GM23338 (cell line): ENCODE results near the gene FMNL1. TPM values are rescaled to one million over a fixed set of nuclear protein-coding genes. Genes with fewer than 3 reads are reported as not detected.
A peak's percentile ranks its signal among the peaks of the same experiment; 100 is the strongest.

ENCODE experiments used
- ATAC-seq: fragments of 200-7000 bp; cut with Tn5 transposase; 3 replicates; pipeline ENCODE4 v1.9.1; 2020
- DNase-seq: peaks from one replicate; pipeline ENCODE4 v3.0.0-alpha.2; 2015; ENCODE audit warnings: low spot score
- H2AFZ ChIP-seq: fragments of 200-600 bp; sonication (generic); 2 replicates; pipeline ENCODE4 v1.8.0; 2016; ENCODE audit warnings: antibody characterized with exemption, mild to moderate bottlenecking, moderate library complexity
- H3F3A ChIP-seq: fragments of 200-600 bp; sonication (generic); replicated peaks from 2 replicates; pipeline ENCODE4 v1.8.0; 2017; ENCODE audit warnings: antibody characterized with exemption, mixed run types, low read depth
- H3K27ac ChIP-seq: fragments of 200-600 bp; sonication (generic); 2 replicates; pipeline ENCODE4 v1.6.1; 2016; ENCODE audit warnings: low read depth
- H3K27me3 ChIP-seq: fragments of 200-600 bp; sonication (generic); 2 replicates; pipeline ENCODE4 v1.8.0; 2016; ENCODE audit warnings: mild to moderate bottlenecking, mixed run types, moderate library complexity; ENCODE audit not compliant: insufficient read depth
- H3K36me3 ChIP-seq: fragments of 200-600 bp; sonication (generic); 2 replicates; pipeline ENCODE4 v1.8.0; 2016; ENCODE audit warnings: mild to moderate bottlenecking; ENCODE audit not compliant: insufficient read depth
- H3K4me1 ChIP-seq: fragments of 200-600 bp; sonication (generic); 2 replicates; pipeline ENCODE4 v1.8.0; 2016; ENCODE audit warnings: mild to moderate bottlenecking, moderate library complexity; ENCODE audit not compliant: insufficient read depth
- H3K4me2 ChIP-seq: fragments of 200-600 bp; sonication (generic); 2 replicates; pipeline ENCODE4 v1.7.1; 2017; ENCODE audit warnings: mixed run types
- H3K4me3 ChIP-seq: fragments of 200-600 bp; sonication (generic); 2 replicates; pipeline ENCODE4 v1.6.1; 2016; ENCODE audit warnings: mixed run types
- H3K79me2 ChIP-seq: fragments of 200-600 bp; sonication (generic); replicated peaks from 2 replicates; pipeline ENCODE4 v1.8.0; 2017; ENCODE audit warnings: mild to moderate bottlenecking; ENCODE audit not compliant: insufficient read depth
- H3K9me2 ChIP-seq: fragments of 200-600 bp; sonication (generic); 2 replicates; pipeline ENCODE4 v1.8.0; 2017; ENCODE audit not compliant: insufficient read depth
- H4K20me1 ChIP-seq: fragments of 200-600 bp; sonication (generic); replicated peaks from 2 replicates; pipeline ENCODE4 v1.8.0; 2017; ENCODE audit warnings: mild to moderate bottlenecking; ENCODE audit not compliant: insufficient read depth
- H3K27ac Mint-ChIP-seq: 2 replicates; pipeline ENCODE4 v1.8.0; 2020; ENCODE audit warnings: inconsistent platforms, mild to moderate bottlenecking, moderate library complexity, mixed read lengths
- H3K27me3 Mint-ChIP-seq: 3 replicates; pipeline ENCODE4 v1.8.0; 2022; ENCODE audit warnings: low read depth, mild to moderate bottlenecking, moderate library complexity, mixed read lengths, inconsistent platforms; ENCODE audit not compliant: insufficient read depth, poor library complexity
- H3K36me3 Mint-ChIP-seq: 3 replicates; pipeline ENCODE4 v1.8.0; 2021; ENCODE audit warnings: low read depth, mild to moderate bottlenecking, inconsistent platforms, moderate library complexity, mixed read lengths
- H3K4me1 Mint-ChIP-seq: 3 replicates; pipeline ENCODE4 v1.8.0; 2020; ENCODE audit warnings: mild to moderate bottlenecking, inconsistent platforms, mixed read lengths
- H3K4me3 Mint-ChIP-seq: 3 replicates; pipeline ENCODE4 v1.8.0; 2021; ENCODE audit warnings: moderate library complexity, mild to moderate bottlenecking, inconsistent platforms, mixed read lengths
- H3K9me3 Mint-ChIP-seq: 3 replicates; pipeline ENCODE4 v1.8.0; 2020; ENCODE audit warnings: moderate library complexity, mild to moderate bottlenecking, inconsistent platforms, mixed read lengths
- CREB1 ChIP-seq: fragments of 250-450 bp; sonication (Bioruptor Pico); IDR thresholded peaks from 2 replicates; pipeline ENCODE4 v1.5.0; 2020; ENCODE audit warnings: low read depth, mild to moderate bottlenecking, moderate library complexity
- EZH2phosphoT487 ChIP-seq: fragments of 200-600 bp; sonication (generic); IDR thresholded peaks from one replicate; pipeline ENCODE4 v1.8.1; 2018; ENCODE audit warnings: antibody characterized with exemption; ENCODE audit not compliant: unreplicated experiment
- JUNB ChIP-seq: IDR thresholded peaks from one replicate; pipeline ENCODE4 v1.6.1; 2016; ENCODE audit warnings: antibody characterized with exemption; ENCODE audit not compliant: unreplicated experiment
- NANOG ChIP-seq: IDR thresholded peaks from 2 replicates; pipeline ENCODE4 v1.6.1; 2016; ENCODE audit warnings: antibody characterized with exemption, borderline replicate concordance
- ZNF114 ChIP-seq: fragments of 250-450 bp; sonication (Bioruptor Pico); IDR thresholded peaks from 2 replicates; pipeline ENCODE4 v1.5.0; 2020; ENCODE audit warnings: mild to moderate bottlenecking, moderate library complexity
- polyA plus RNA-seq: library from polyadenylated mRNA; unstranded; fragments of >200 nt; fragmentation: Nextera tagmentation; extraction: Ambion mirVana; gene quantifications from 2 replicates; pipeline ENCODE4 v1.2.1, GENCODE V29; 2016
- total RNA-seq: library from RNA; depleted of rRNA; stranded (reverse); fragments of >200 nt; shearing (Covaris generic); gene quantifications from 2 replicates; pipeline ENCODE4 v1.2.3, GENCODE V29; 2014
- TF ChIP-seq, protein P1 (sequence below): IDR thresholded peaks from 2 replicates; pipeline ENCODE4 v1.6.1; 2016; ENCODE audit warnings: antibody characterized with exemption
- TF ChIP-seq, protein P2 (sequence below): IDR thresholded peaks from one replicate; pipeline ENCODE4 v1.6.1; 2018; ENCODE audit warnings: antibody characterized with exemption; ENCODE audit not compliant: unreplicated experiment
- TF ChIP-seq, protein P3 (sequence below), 2 experiments: fragments of 200-600 bp in 1 of 2; sonication (generic) in 1 of 2; conservative IDR thresholded peaks; 2 replicates each; pipeline versions ENCODE4 v1.5.1 to v1.6.1; 2016 to 2017; ENCODE audit warnings: antibody characterized with exemption in 2 of 2, low read depth in 2 of 2, mild to moderate bottlenecking in 2 of 2, moderate library complexity in 1 of 2

The FMNL1 gene
- total and polyA plus RNA-seq, 2 experiments from 2014 or later = 6.6 to 9.3 TPM

DNA sequence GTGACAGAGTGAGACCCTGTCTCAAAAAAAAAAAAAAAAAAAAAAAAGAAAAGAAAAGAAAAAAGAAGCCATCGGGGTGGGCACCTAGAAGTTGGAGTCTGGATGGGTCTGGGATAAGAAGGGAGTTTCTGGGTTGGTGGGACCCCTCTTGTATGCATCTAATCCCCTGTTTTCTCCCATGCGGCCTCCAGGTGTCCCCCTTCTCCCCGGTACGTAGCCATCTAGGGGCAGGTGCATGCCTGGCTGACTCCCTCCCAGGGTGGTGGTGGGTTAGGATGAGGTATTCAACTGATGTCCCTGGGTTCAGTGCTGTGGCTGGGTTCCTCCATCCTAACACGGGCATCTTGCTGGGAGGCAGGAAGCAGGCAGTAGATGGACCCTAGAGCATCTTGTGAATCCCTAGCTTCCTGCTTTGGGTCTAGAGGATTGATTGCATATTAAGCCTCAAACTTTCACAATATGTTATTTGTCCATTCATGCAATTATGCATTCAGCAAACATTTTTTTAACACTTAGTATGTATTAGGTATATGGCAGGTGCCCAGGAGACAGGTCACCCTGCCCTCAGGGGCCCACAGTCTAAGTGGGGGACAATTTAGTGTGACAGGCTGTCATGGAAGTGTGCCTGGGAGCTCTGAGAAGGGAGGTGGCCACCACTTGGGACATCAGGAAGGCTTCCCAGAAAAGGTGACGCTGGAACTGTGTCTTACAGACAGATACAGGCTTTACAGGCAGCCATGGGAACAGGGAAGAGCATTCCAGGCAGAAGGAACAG is 13.1 kb downstream of the FMNL1 start:
- Histone ChIP-seq H4K20me1 (no peaks in the 10 kb centered on the region; the same call in 1 of the 2 replicates), H3K4me2 (no peak overlapping the region), H3K9me2 (no peaks in the 10 kb centered on the region), H3K27me3 (peaks cover 37% of the 10 kb centered on the region), H3K36me3 (no peaks in the 10 kb centered on the region), H3K79me2 (no peaks in the 10 kb centered on the region), H3K4me1 (peaks cover 17% of the 10 kb centered on the region), H3F3A (no peaks in the 10 kb centered on the region), H3K4me3 (no peak overlapping the region), H3K27ac (no peak overlapping the region), H2AFZ (no peak overlapping the region)
- ATAC-seq (peak; percentile 80), DNase-seq (peak; percentile 90)
- H3K9me3 Mint-ChIP-seq = no peaks in the 10 kb centered on the region; the same call in 2 of the 3 replicates
- H3K27ac Mint-ChIP-seq = no peak overlapping the region
- no peak overlapping the region; the same call in 2 of the 3 replicates for H3K4me3 Mint-ChIP-seq
- H3K36me3 Mint-ChIP-seq = no peaks in the 10 kb centered on the region; the same call in 2 of the 3 replicates
- peaks cover 36% of the 10 kb centered on the region for H3K27me3 Mint-ChIP-seq
- TF ChIP-seq JUNB (no peak), CREB1 (CRISPR knock-in tag) (peak; percentile 68), NANOG (no peak), EZH2phosphoT487 (no peak), ZNF114 (CRISPR knock-in tag) (no peak)
- TF ChIP-seq, protein P1, sequence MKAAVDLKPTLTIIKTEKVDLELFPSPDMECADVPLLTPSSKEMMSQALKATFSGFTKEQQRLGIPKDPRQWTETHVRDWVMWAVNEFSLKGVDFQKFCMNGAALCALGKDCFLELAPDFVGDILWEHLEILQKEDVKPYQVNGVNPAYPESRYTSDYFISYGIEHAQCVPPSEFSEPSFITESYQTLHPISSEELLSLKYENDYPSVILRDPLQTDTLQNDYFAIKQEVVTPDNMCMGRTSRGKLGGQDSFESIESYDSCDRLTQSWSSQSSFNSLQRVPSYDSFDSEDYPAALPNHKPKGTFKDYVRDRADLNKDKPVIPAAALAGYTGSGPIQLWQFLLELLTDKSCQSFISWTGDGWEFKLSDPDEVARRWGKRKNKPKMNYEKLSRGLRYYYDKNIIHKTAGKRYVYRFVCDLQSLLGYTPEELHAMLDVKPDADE = no peak
- TF ChIP-seq, protein P2, sequence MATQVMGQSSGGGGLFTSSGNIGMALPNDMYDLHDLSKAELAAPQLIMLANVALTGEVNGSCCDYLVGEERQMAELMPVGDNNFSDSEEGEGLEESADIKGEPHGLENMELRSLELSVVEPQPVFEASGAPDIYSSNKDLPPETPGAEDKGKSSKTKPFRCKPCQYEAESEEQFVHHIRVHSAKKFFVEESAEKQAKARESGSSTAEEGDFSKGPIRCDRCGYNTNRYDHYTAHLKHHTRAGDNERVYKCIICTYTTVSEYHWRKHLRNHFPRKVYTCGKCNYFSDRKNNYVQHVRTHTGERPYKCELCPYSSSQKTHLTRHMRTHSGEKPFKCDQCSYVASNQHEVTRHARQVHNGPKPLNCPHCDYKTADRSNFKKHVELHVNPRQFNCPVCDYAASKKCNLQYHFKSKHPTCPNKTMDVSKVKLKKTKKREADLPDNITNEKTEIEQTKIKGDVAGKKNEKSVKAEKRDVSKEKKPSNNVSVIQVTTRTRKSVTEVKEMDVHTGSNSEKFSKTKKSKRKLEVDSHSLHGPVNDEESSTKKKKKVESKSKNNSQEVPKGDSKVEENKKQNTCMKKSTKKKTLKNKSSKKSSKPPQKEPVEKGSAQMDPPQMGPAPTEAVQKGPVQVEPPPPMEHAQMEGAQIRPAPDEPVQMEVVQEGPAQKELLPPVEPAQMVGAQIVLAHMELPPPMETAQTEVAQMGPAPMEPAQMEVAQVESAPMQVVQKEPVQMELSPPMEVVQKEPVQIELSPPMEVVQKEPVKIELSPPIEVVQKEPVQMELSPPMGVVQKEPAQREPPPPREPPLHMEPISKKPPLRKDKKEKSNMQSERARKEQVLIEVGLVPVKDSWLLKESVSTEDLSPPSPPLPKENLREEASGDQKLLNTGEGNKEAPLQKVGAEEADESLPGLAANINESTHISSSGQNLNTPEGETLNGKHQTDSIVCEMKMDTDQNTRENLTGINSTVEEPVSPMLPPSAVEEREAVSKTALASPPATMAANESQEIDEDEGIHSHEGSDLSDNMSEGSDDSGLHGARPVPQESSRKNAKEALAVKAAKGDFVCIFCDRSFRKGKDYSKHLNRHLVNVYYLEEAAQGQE = no peak
- TF ChIP-seq, protein P3, sequence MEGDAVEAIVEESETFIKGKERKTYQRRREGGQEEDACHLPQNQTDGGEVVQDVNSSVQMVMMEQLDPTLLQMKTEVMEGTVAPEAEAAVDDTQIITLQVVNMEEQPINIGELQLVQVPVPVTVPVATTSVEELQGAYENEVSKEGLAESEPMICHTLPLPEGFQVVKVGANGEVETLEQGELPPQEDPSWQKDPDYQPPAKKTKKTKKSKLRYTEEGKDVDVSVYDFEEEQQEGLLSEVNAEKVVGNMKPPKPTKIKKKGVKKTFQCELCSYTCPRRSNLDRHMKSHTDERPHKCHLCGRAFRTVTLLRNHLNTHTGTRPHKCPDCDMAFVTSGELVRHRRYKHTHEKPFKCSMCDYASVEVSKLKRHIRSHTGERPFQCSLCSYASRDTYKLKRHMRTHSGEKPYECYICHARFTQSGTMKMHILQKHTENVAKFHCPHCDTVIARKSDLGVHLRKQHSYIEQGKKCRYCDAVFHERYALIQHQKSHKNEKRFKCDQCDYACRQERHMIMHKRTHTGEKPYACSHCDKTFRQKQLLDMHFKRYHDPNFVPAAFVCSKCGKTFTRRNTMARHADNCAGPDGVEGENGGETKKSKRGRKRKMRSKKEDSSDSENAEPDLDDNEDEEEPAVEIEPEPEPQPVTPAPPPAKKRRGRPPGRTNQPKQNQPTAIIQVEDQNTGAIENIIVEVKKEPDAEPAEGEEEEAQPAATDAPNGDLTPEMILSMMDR (conservative IDR thresholded peaks at IDR 0.05; ENCODE audit: low read depth in 2 of 2) = peak; percentile 67 to 87
- H3K4me1 Mint-ChIP-seq = peaks cover 24% of the 10 kb centered on the region
